Measurements from ENCODE around the gene BACE2. TPM values are rescaled to one million over a fixed set of nuclear protein-coding genes. Genes with fewer than 3 reads are reported as not detected.
A peak's percentile ranks its signal among the peaks of the same experiment; 100 is the strongest.

BACE2 gene
- total and polyA plus RNA-seq, 2 experiments from 2014 or later, result 8.8 to 17.5 TPM

- Histone ChIP-seq H3K9me3 (ENCODE audit: low read depth) (no peaks in the 10 kb centered on the region), H3K4me3 (peak within 1 kb of the TSS; percentile 28), H3K36me3 (no peaks in the 10 kb centered on the region), H3K27me3 (peaks cover 42% of the 10 kb centered on the region), H3K27ac (no peak within 1 kb of the TSS), H3K4me1 (ENCODE audit: low read depth) (no peaks in the 10 kb centered on the region)
- no peak for TF ChIP-seq CTCF (IDR thresholded peaks at IDR 0.05; ENCODE audit: low read depth, low read length)
- peak in 1 of 2 donors; percentile 46 for DNase-seq (ENCODE audit: low read depth in 1 of 2, low spot score in 1 of 2)
Measured at GRCh38 chr21:41316200-41317062, 148.5 kb downstream of the BACE2 start, which contains the start of gene FAM3B. Gene FAM3B (plus strand): TSS chr21:41316801. CDS start chr21:41316880, 79 bp downstream.

GRCh38 chr21:41317063-41317392 is 149.1 kb downstream of the BACE2 start:
- Histone ChIP-seq H3K27me3 (peaks cover 42% of the 10 kb centered on the region), H3K9me3 (ENCODE audit: low read depth) (no peaks in the 10 kb centered on the region), H3K4me1 (ENCODE audit: low read depth) (no peaks in the 10 kb centered on the region), H3K36me3 (no peaks in the 10 kb centered on the region), H3K27ac (no peak overlapping the region), H3K4me3 (peak overlapping the region; percentile 28)
- TF ChIP-seq CTCF (IDR thresholded peaks at IDR 0.05; ENCODE audit: low read depth, low read length), result no peak
- no peak for DNase-seq (ENCODE audit: low read depth in 1 of 2, low spot score in 1 of 2)

- no peaks in the 10 kb centered on the region for H3K4me1 ChIP-seq (ENCODE audit: low read depth)
- H3K36me3 ChIP-seq, result no peaks in the 10 kb centered on the region
- H3K27me3 ChIP-seq, result peaks cover 42% of the 10 kb centered on the region
- H3K4me3 ChIP-seq, result no peak overlapping the region
- H3K27ac ChIP-seq, result no peak overlapping the region
- DNase-seq (ENCODE audit: low read depth in 1 of 2, low spot score in 1 of 2), result no peak
- TF ChIP-seq CTCF (IDR thresholded peaks at IDR 0.05; ENCODE audit: low read depth, low read length), result no peak
- H3K9me3 ChIP-seq (ENCODE audit: low read depth), result no peaks in the 10 kb centered on the region
Measured at GRCh38 chr21:41317458-41317857, 149.5 kb downstream of the BACE2 start.

DNA sequence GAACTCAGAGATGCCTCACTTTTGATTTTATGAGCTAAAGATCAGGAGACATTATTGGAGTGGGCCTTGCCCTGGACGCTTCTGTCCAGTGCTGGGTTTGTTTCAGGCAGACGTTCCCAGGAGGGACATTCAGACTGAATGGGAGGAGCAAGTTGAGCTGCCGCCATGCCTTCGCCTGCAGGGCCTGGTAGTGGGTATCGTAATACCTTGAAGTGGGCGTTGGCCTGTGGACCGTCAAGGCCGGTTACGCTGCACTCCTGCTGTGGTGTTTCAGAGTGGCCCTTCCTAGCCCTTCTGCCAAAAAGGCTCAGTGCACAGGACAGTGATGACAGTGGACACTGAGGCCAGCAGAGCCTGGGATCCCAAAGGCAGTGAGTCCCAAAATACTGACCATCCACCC is 150.3 kb downstream of the BACE2 start:
- Histone ChIP-seq H3K4me3 (no peak overlapping the region), H3K36me3 (no peaks in the 10 kb centered on the region), H3K27ac (no peak overlapping the region), H3K4me1 (ENCODE audit: low read depth) (no peaks in the 10 kb centered on the region), H3K9me3 (ENCODE audit: low read depth) (no peaks in the 10 kb centered on the region), H3K27me3 (peaks cover 42% of the 10 kb centered on the region)
- no peak for TF ChIP-seq CTCF (IDR thresholded peaks at IDR 0.05; ENCODE audit: low read depth, low read length)
- DNase-seq (ENCODE audit: low read depth in 1 of 2, low spot score in 1 of 2), result no peak

- Histone ChIP-seq H3K4me3 (no peak overlapping the region), H3K9me3 (ENCODE audit: low read depth) (no peaks in the 10 kb centered on the region), H3K4me1 (ENCODE audit: low read depth) (no peaks in the 10 kb centered on the region), H3K36me3 (no peaks in the 10 kb centered on the region), H3K27ac (no peak overlapping the region), H3K27me3 (peaks cover 39% of the 10 kb centered on the region)
- DNase-seq (ENCODE audit: low read depth in 1 of 2, low spot score in 1 of 2), result no peak
- no peak for TF ChIP-seq CTCF (IDR thresholded peaks at IDR 0.05; ENCODE audit: low read depth, low read length)
Measured at GRCh38 chr21:41319273-41319672, 151.3 kb downstream of the BACE2 start.
